Stimulated activated CD4-positive, alpha-beta T cell treated with anti-CD3 and anti-CD28 coated beads, Interleukin-2, amount 100 ng/mL, for 4 hours (primary cell): ENCODE measurements around the gene VAT1L.
A peak's percentile ranks its signal among the peaks of the same experiment; 100 is the strongest.
"Not testable (repeated sequence)": the region's sequence is repeated elsewhere in the genome, so short reads cannot be mapped to it uniquely, and the experiment has no call there.

Experiments
- DNase-seq: peaks from one replicate; pipeline ENCODE4 v3.0.0-alpha.2; 2020; ENCODE audit warnings: low read depth

Gene VAT1L

GRCh38 chr16:77955127-77955526 lies 166.8 kb downstream of the VAT1L start:
- no peak for DNase-seq

- no peak for DNase-seq
Observed at GRCh38 chr16:77956231-77956630, 167.9 kb downstream of the VAT1L start.

- DNase-seq: no peak
Observed at GRCh38 chr16:77960766-77961165, 172.4 kb downstream of the VAT1L start.

- no peak for DNase-seq
Observed at GRCh38 chr16:77961814-77962213, 173.4 kb downstream of the VAT1L start.

- no peak for DNase-seq
Observed at GRCh38 chr16:77962689-77963088, 174.3 kb downstream of the VAT1L start.

GRCh38 chr16:77963185-77964044 lies 175.1 kb downstream of the VAT1L start:
- no peak for DNase-seq

- no peak for DNase-seq
Observed at GRCh38 chr16:77965346-77965745, 177.0 kb downstream of the VAT1L start.

GRCh38 chr16:77967054-77967904 lies 178.9 kb downstream of the VAT1L start:
- DNase-seq: no peak

GRCh38 chr16:77969861-77970260 lies 181.5 kb downstream of the VAT1L start:
- DNase-seq: no peak

GRCh38 chr16:77970371-77970770 lies 182.0 kb downstream of the VAT1L start:
- no peak for DNase-seq

GRCh38 chr16:77971306-77972061 lies 183.1 kb downstream of the VAT1L start:
- peak; percentile 49 for DNase-seq

- no peak for DNase-seq
Observed at GRCh38 chr16:77972062-77972392, 183.7 kb downstream of the VAT1L start.

GRCh38 chr16:77974883-77975282 lies 186.5 kb downstream of the VAT1L start:
- no peak for DNase-seq

- no peak for DNase-seq
Observed at GRCh38 chr16:77975942-77976341, 187.6 kb downstream of the VAT1L start.

GRCh38 chr16:77977339-77977738 lies 189.0 kb downstream of the VAT1L start:
- DNase-seq: no peak

- DNase-seq: no peak
Observed at GRCh38 chr16:77985111-77985510, 196.7 kb downstream of the VAT1L start.

GRCh38 chr16:77986011-77986740 lies 197.8 kb downstream of the VAT1L start:
- no peak for DNase-seq

GRCh38 chr16:77987810-77988209 lies 199.4 kb downstream of the VAT1L start:
- no peak for DNase-seq

- no peak for DNase-seq
Observed at GRCh38 chr16:77989846-77990245, 201.5 kb downstream of the VAT1L start.

GRCh38 chr16:77991701-77992100 lies 203.3 kb downstream of the VAT1L start:
- no peak for DNase-seq

- not testable (repeated sequence) for DNase-seq
Observed at GRCh38 chr16:77992381-77992780, 204.0 kb downstream of the VAT1L start.
